HT-29 (cell line): ENCODE measurements around the gene KLF7. TPM values are rescaled to one million over a fixed set of nuclear protein-coding genes. Genes with fewer than 3 reads are reported as not detected.
A peak's percentile ranks its signal among the peaks of the same experiment; 100 is the strongest.

Experiments used
- DNase-seq: peaks from one replicate; pipeline ENCODE4 v3.0.0-alpha.2; 2015; ENCODE audit warnings: low spot score
- total RNA-seq: library from RNA; depleted of rRNA; stranded (reverse); fragments of >200 nt; shearing (Covaris generic); gene quantifications from 2 replicates; pipeline ENCODE4 v1.2.3, GENCODE V29; 2014; rRNA removed

Gene KLF7
- total RNA-seq: 0.03 TPM in 1 of 2 replicates, not detected in the other

- DNase-seq: no peak
Measured at GRCh38 chr2:207165121-207166038, at the start of gene KLF7. Gene KLF7, minus strand, starts transcription at chr2:207165948. Its CDS starts 380 bp downstream, at chr2:207165568.

- no peak for DNase-seq
Measured at GRCh38 chr2:207215308-207215707, 49.6 kb upstream of the KLF7 start.

GRCh38 chr2:207214446-207214845, 48.7 kb upstream of the KLF7 start:
- DNase-seq: no peak

GRCh38 chr2:207206011-207206410, 40.3 kb upstream of the KLF7 start:
- DNase-seq: no peak

DNA sequence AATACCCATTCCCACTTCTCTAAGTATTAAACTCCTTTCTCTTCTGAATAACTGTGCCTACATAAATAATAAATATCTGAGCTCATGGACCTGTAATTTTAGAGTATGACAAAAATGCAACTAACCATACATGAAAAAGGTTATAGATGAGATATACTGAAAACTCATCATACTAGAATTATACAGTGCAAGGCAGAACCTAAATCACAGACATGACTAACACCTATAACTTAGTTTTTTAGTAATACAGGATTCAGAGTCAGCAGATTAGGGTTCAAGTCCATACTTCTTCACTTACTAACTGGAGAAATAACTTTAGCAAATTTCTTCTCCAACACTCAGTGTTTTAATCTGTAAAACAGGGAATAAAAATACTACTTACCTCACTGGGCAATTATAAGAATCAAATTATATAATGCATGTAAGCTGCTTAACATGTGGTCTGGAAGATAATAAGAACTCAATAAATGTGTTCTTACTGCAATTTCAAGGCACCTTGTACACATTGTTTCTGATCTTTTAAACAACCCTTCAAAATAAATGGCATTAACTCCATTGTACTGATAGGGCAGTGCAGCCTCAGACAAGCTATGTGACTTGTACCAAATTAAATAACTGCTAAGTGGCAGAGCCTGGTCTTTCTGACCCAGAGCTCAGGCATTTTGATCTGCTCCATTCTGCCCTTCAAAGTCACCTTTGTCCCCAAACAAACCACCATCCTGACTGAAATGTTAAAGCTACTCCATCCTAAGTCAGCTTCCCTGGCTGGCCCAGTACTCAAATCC, 39.6 kb upstream of the KLF7 start:
- DNase-seq: no peak

GRCh38 chr2:207203056-207203455, 37.3 kb upstream of the KLF7 start:
- no peak for DNase-seq

- DNase-seq: peak; percentile 42
Measured at GRCh38 chr2:207202645-207203044, 36.9 kb upstream of the KLF7 start.

DNA sequence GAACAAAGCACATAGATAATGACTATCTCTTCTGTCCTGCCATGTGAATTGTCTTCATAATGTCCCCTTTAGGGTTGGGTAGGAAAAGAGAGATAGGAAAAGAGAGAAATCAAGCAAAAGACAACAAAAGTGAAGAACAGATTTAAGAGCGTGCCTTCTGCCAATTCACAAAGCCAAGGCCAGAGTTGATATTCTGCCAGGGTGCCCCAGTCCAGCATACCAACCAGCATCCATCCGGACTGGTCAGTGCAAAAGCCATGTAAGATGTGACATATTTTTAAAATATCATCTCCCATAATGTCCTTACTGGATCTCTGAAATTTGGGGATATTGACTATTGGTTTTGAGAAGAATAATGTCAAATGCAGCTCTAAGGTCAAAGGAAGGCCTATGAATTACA, 35.7 kb upstream of the KLF7 start:
- no peak for DNase-seq

GRCh38 chr2:207200136-207200535, 34.4 kb upstream of the KLF7 start:
- no peak for DNase-seq

- DNase-seq: no peak
Measured at GRCh38 chr2:207194028-207194427, 28.3 kb upstream of the KLF7 start.

- DNase-seq: no peak
Measured at GRCh38 chr2:207188626-207189419, 23.1 kb upstream of the KLF7 start.

GRCh38 chr2:207185372-207185771, 19.6 kb upstream of the KLF7 start:
- no peak for DNase-seq

DNA sequence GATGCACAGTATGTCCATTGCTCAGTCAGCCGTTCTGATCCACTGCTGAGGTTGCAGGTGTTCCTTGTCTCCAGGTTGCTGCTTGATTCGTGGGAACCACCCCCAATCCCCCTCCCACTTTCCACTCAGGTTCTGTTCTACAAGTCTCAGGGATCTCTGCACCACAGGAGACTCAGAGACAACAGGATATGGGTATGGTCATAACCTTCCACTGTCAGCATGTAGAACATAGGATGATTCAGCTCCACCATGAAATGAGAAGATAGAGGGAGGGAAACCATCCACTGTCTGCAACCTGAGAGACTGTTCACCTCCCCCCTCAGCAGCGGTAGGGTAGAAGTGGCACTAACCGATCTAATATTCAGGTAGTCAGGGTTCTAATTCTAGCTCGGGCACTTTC, 19.0 kb upstream of the KLF7 start:
- no peak for DNase-seq

DNA sequence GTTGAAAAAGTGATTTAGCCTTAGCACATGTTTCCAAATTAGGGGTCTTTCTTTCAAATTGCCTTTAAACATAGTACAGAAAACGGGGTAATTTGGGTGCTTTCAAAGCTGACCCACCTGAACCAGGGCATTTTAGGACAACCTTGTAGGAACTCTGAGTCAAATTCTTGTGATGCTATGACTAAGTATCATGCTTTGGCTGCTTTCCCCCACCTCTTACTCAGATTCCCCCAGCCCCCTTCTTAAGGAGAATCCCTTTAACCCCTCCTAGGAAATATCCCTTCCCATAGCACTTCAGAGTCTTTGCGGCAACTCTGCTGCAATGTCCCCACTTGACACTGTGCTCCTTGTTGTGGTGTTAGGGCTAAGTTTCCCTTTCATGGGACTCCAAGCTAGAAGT, 18.6 kb upstream of the KLF7 start:
- no peak for DNase-seq

DNA sequence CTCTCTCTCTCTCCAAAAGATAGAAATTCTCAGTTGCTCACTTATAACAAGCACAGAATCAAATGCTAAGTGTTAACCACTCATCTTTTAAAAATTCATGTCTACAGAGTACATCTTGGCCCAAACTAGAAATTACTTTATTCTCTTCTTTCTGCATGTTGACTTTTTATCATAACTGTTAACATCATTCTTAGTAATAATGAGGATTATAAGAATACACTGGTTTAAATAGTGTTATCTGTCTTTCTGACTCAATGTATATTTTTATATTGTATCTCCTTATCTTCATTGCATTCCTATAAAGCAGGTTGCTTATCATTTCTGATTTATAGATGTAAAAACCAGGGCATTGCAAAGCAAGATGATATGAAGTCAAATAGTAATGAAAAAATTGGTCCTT, 17.8 kb upstream of the KLF7 start:
- no peak for DNase-seq

DNA sequence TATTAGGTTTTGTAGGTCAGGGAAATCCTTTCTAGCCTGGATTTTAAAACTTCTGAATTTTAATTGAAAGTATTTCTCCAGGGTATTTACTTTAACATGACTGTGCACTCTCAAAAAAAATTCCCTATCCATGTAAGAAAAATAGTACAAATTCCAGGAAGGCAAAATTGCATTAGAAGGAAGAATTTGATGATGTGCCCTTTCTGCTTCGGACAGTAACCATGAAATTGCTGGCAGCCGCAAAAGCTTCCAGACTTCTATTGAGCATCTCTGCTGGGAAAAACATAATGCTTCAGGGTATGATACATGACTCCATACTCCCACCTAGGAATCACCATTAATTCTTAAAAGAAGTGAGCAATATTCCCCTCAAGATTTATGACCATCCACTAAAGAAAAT, 17.2 kb upstream of the KLF7 start:
- DNase-seq: no peak

DNA sequence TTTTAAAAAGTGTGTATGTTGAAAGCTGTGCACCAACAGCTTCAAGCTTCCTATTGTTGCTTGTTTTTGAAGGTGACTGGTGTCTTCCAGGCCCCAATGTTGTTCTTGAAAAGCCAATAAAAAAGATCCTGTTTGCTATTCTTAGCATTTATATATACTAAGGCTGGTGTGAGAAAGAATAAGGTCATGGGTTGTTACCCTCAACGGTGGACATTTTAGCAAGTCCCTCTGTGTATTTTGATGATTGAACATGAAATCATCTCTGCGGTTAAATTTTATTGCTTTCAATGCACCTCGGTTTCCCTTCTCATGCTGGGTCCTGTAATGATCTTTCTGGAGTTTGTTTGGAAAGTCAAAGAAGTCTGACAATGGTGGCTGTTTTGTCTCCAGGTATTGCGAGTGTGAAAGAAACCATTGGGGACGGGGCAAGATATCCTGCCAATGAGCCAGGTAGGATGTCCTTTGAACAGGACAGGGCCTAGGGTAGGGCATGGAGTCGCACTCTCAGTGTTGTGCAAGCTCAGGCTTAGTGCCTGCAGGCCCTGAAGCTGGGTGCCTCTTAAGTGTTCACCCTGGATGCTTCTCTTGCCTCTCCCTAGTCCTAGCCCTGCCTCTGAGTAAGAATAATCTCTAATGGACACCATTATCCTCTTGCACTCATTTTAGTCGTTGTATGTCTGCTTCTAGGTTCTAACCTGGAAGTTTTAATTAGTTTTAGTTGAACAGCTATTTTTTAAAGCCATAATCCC, 16.0 kb upstream of the KLF7 start:
- no peak for DNase-seq

GRCh38 chr2:207180741-207181140, 15.0 kb upstream of the KLF7 start:
- no peak for DNase-seq

GRCh38 chr2:207176247-207176646, 10.5 kb upstream of the KLF7 start:
- no peak for DNase-seq

- no peak for DNase-seq
Measured at GRCh38 chr2:207173641-207174040, 7.9 kb upstream of the KLF7 start.
